HG02870 (cell line): ENCODE data around the gene YWHAG.
A peak's percentile ranks its signal among the peaks of the same experiment; 100 is the strongest.
"Not testable (repeated sequence)": the region's sequence is repeated elsewhere in the genome, so short reads cannot be mapped to it uniquely, and the experiment has no call there.

Experiments
- ATAC-seq: cut with Tn5 transposase; IDR thresholded peaks from one replicate; pipeline ENCODE4 v1.9.1; 2021; ENCODE audit warnings: mild to moderate bottlenecking, moderate library complexity; ENCODE audit not compliant: unreplicated experiment

The YWHAG gene

GRCh38 chr7:76296743-76297740 lies 61.7 kb downstream of the YWHAG start:
- no peak for ATAC-seq

GRCh38 chr7:76294344-76295024 lies 64.3 kb downstream of the YWHAG start:
- ATAC-seq = no peak

- no peak for ATAC-seq
Measured at GRCh38 chr7:76293407-76293901, 65.3 kb downstream of the YWHAG start.

- not testable (repeated sequence) for ATAC-seq
Measured at GRCh38 chr7:76292911-76293310, 65.9 kb downstream of the YWHAG start.

- no peak for ATAC-seq
Measured at GRCh38 chr7:76292213-76292573, 66.6 kb downstream of the YWHAG start.

- peak; percentile 85 for ATAC-seq
Measured at GRCh38 chr7:76291351-76292212, 67.2 kb downstream of the YWHAG start.

GRCh38 chr7:76290847-76291350 lies 67.9 kb downstream of the YWHAG start:
- ATAC-seq = not testable (repeated sequence)

GRCh38 chr7:76286842-76287403 lies 71.9 kb downstream of the YWHAG start:
- no peak for ATAC-seq

GRCh38 chr7:76285604-76286374 lies 73.0 kb downstream of the YWHAG start:
- ATAC-seq = no peak

- ATAC-seq = no peak
Measured at GRCh38 chr7:76283254-76284159, 75.3 kb downstream of the YWHAG start.

- no peak for ATAC-seq
Measured at GRCh38 chr7:76282344-76283253, 76.2 kb downstream of the YWHAG start.

- ATAC-seq = no peak
Measured at GRCh38 chr7:76281706-76282343, 77.0 kb downstream of the YWHAG start.

GRCh38 chr7:76281006-76281705 lies 77.6 kb downstream of the YWHAG start:
- ATAC-seq = no peak

- ATAC-seq = no peak
Measured at GRCh38 chr7:76280408-76280807, 78.4 kb downstream of the YWHAG start.

GRCh38 chr7:76278540-76278939 lies 80.3 kb downstream of the YWHAG start:
- ATAC-seq = no peak
